CD4-positive, alpha-beta memory T cell (primary cell): ENCODE data around the gene MNS1. TPM values are rescaled to one million over a fixed set of nuclear protein-coding genes. Genes with fewer than 3 reads are reported as not detected.

Experiments
- CTCF ChIA-PET: fragments of 350-600 bp; sonication (Branson Sonifier 250); formaldehyde crosslinking; loops from one replicate; lab custom pipeline; 2021; ENCODE audit warnings: inconsistent platforms; ENCODE audit not compliant: partially characterized antibody; lab: Charles Lee
- POLR2A ChIA-PET: fragments of 350-600 bp; sonication (Branson Sonifier 250); formaldehyde crosslinking; loops from one replicate; lab custom pipeline; 2021; ENCODE audit not compliant: partially characterized antibody; lab: Charles Lee
- DNase-seq, 5 donors: peaks; one replicate each; pipeline versions ENCODE4 v3.0.0 to v3.0.0-alpha.2; 2020 to 2022; ENCODE audit warnings: mixed read lengths in 1 of 5
- H3K27ac ChIP-seq: one replicate; pipeline ENCODE4 v1.7.0; 2013; ENCODE audit warnings: low read depth, low read length
- H3K27me3 ChIP-seq: 2 replicates; pipeline ENCODE4 v1.7.0; 2013; ENCODE audit warnings: mild to moderate bottlenecking, low read length, moderate library complexity; ENCODE audit not compliant: insufficient read depth
- H3K36me3 ChIP-seq: 2 replicates; pipeline ENCODE4 v1.7.0; 2013; ENCODE audit warnings: mild to moderate bottlenecking, low read length, moderate library complexity; ENCODE audit not compliant: insufficient read depth
- H3K4me1 ChIP-seq: 2 replicates; pipeline ENCODE4 v1.7.0; 2013; ENCODE audit warnings: mild to moderate bottlenecking, low read length, moderate library complexity; ENCODE audit not compliant: insufficient read depth
- H3K4me3 ChIP-seq, 2 donors: one replicate each; pipeline ENCODE4 v1.7.0; 2013; ENCODE audit warnings: low read length in 2 of 2, mild to moderate bottlenecking in 1 of 2
- H3K9me3 ChIP-seq, 2 donors: one replicate each; pipeline ENCODE4 v1.7.0; 2013; ENCODE audit warnings: low read length in 2 of 2, control low read depth in 1 of 2; ENCODE audit not compliant: control insufficient read depth in 1 of 2
- H3K27ac Mint-ChIP-seq, 7 donors: one replicate each; pipeline ENCODE4 v1.8.0; 2020 to 2021; ENCODE audit warnings: mixed read lengths in 7 of 7, mild to moderate bottlenecking in 6 of 7, inconsistent platforms in 3 of 7, moderate library complexity in 3 of 7
- H3K27me3 Mint-ChIP-seq, 2 donors: one replicate each; pipeline ENCODE4 v1.8.0; 2020 to 2021; ENCODE audit warnings: mixed read lengths in 2 of 2
- H3K36me3 Mint-ChIP-seq, 2 donors: one replicate each; pipeline ENCODE4 v1.8.0; 2020 to 2021; ENCODE audit warnings: mixed read lengths in 2 of 2, inconsistent platforms in 1 of 2, mild to moderate bottlenecking in 1 of 2
- H3K4me1 Mint-ChIP-seq, 4 donors: one replicate each; pipeline ENCODE4 v1.8.0; 2020 to 2021; ENCODE audit warnings: mixed read lengths in 4 of 4, mild to moderate bottlenecking in 1 of 4
- H3K4me3 Mint-ChIP-seq, 8 donors: one replicate each; pipeline ENCODE4 v1.8.0; 2020 to 2021; ENCODE audit warnings: mixed read lengths in 8 of 8, mild to moderate bottlenecking in 7 of 8, moderate library complexity in 6 of 8, inconsistent platforms in 3 of 8
- H3K9me3 Mint-ChIP-seq, 8 donors: one replicate each; pipeline ENCODE4 v1.8.0; 2020 to 2021; ENCODE audit warnings: mixed read lengths in 8 of 8, mild to moderate bottlenecking in 5 of 8, inconsistent platforms in 3 of 8, moderate library complexity in 1 of 8
- intact Hi-C: fragments of 100-400 bp; cut with micrococcal nuclease; formaldehyde crosslinking; loops from one replicate; pipeline ENCODE4 v1.15.1; 2023
- polyA plus RNA-seq, 2 donors: library from polyadenylated mRNA; unstranded; fragments of 300-500 nt; fragmentation: Illumina TruSeq; gene quantifications; one replicate each; pipeline ENCODE4 v1.2.3, GENCODE V29; 2021
- total RNA-seq, 2 experiments: library from RNA; stranded (reverse); gene quantifications; one replicate each; pipeline ENCODE4 v1.2.3, GENCODE V29; 2021

The MNS1 gene
- total RNA-seq = not detected
- not detected for polyA plus RNA-seq

DNA sequence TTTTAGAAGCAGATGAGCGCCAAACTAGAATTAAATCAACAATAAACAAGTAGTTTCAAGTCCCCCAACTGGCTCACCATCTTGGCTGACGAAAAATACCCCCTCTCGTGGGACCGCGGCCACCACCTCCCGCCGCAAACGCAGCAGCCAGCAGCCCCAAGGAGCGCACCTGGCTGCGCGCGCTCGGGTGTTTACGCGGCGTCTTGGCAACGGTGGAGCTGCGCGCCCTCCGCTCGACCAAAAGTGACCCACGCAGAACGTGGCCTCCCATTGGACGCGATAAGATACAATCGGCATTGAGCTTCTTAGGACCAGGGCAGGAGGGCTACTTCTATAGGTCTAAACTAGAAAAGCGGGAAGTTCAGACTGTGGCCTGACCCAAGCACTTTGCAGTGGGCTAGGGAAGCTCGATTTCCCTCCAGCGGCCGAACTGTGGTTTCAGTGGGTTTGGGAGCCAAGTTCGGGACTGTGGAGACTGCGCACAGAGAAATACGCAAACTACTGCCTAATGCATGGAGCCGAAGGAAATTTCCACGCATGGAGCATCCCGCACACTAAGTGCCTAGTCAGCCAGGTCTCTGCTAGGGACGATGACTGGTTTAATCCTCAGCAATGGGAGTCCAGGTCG, at the start of gene MNS1:
Gene MNS1 (minus strand): TSS at position 245 of the 628 bp plus-strand sequence. CDS start 165 bp downstream, at position 80.
- intact Hi-C loops = no loop called here
- peak within 1 kb of the TSS in 1 of 2 donors; percentile 42 for H3K4me3 ChIP-seq
- no peaks in the 10 kb centered on the region for H3K9me3 Mint-ChIP-seq
- peaks cover 14% of the 10 kb centered on the region for H3K4me1 ChIP-seq
- H3K27me3 ChIP-seq = no peaks in the 10 kb centered on the region
- ChIA-PET POLR2A (no interaction called here), CTCF (no interaction called here)
- peaks cover 17 to 22% (median 19%) of the 10 kb centered on the region in 4 donors for H3K4me1 Mint-ChIP-seq
- H3K27ac Mint-ChIP-seq = peak within 1 kb of the TSS in 2 of 7 donors; percentile 44 to 59
- no peaks in the 10 kb centered on the region for H3K9me3 ChIP-seq
- H3K4me3 Mint-ChIP-seq = peak within 1 kb of the TSS; percentile 53 to 87 (median 72)
- peak; percentile 40 to 62 (median 47) for DNase-seq
- H3K36me3 ChIP-seq = no peaks in the 10 kb centered on the region
- no peak within 1 kb of the TSS for H3K27ac ChIP-seq
- H3K36me3 Mint-ChIP-seq = no peaks in the 10 kb centered on the region
- H3K27me3 Mint-ChIP-seq = peaks cover 15 to 17% of the 10 kb centered on the region in 2 donors

DNA sequence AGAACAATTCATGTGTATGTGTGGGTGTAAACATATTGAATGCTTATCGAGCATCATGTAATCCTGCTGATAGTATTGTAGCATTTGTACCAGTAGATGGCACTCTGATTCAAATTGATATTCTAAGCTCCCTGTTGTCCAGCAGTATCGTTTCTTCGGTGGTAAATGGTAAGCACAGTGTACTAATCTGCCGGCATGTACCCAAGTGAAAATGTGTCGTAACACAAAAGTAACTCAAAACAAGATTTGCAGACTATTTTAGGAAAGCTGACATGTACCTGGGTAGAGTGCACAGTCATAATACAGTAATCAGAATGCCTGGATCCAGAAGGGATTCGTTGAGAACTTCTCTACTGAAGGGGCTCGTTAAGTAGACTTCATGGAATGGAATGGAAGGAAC, 31.7 kb upstream of the MNS1 start:
- no peak overlapping the region for H3K4me3 ChIP-seq
- intact Hi-C loops = loop anchor here (1.0 to 5.0 kb wide), 2 partner anchors 371 to 810 kb away; no protein-coding TSS in a partner anchor
- no peak overlapping the region for H3K27ac Mint-ChIP-seq
- CTCF ChIA-PET = interaction anchor here (0.7 to 7.7 kb wide), 11 partner anchors 27 to 1066 kb away, joined by 3 to 85 read pairs (median 3); partner anchors contain the start of gene TCF12
- H3K4me3 Mint-ChIP-seq = no peak overlapping the region
- H3K27me3 ChIP-seq = no peaks in the 10 kb centered on the region
- H3K36me3 Mint-ChIP-seq = no peaks in the 10 kb centered on the region
- H3K27me3 Mint-ChIP-seq = peaks cover 9 to 16% of the 10 kb centered on the region in 2 donors
- peaks cover 3 to 4% (median 4%) of the 10 kb centered on the region in 4 donors for H3K4me1 Mint-ChIP-seq
- POLR2A ChIA-PET = no interaction called here
- no peaks in the 10 kb centered on the region for H3K9me3 ChIP-seq
- no peaks in the 10 kb centered on the region for H3K9me3 Mint-ChIP-seq
- H3K4me1 ChIP-seq = no peaks in the 10 kb centered on the region
- no peak overlapping the region for H3K27ac ChIP-seq
- peak in 4 of 5 donors; percentile 24 to 41 (median 32) for DNase-seq
- H3K36me3 ChIP-seq = no peaks in the 10 kb centered on the region

- no peak overlapping the region for H3K4me3 ChIP-seq
- intact Hi-C loops = loop anchor here (5.0 kb wide), 1 partner anchor 372 kb away; no protein-coding TSS in a partner anchor
- H3K9me3 ChIP-seq = no peaks in the 10 kb centered on the region
- no peaks in the 10 kb centered on the region for H3K27me3 ChIP-seq
- ChIA-PET CTCF (interaction anchor here (1.1 to 7.7 kb wide), 6 partner anchors 13 to 1033 kb away, joined by 3 to 85 read pairs (median 9); no protein-coding TSS in a partner anchor), POLR2A (no interaction called here)
- H3K27ac ChIP-seq = no peak overlapping the region
- no peaks in the 10 kb centered on the region for H3K4me1 ChIP-seq
- H3K36me3 Mint-ChIP-seq = no peaks in the 10 kb centered on the region
- H3K9me3 Mint-ChIP-seq = no peaks in the 10 kb centered on the region
- H3K27ac Mint-ChIP-seq = no peak overlapping the region
- DNase-seq = no peak
- peaks cover 9 to 16% of the 10 kb centered on the region in 2 donors for H3K27me3 Mint-ChIP-seq
- H3K4me3 Mint-ChIP-seq = no peak overlapping the region
- H3K4me1 Mint-ChIP-seq = peaks cover 3 to 4% (median 4%) of the 10 kb centered on the region in 4 donors
- H3K36me3 ChIP-seq = no peaks in the 10 kb centered on the region
Measured at GRCh38 chr15:56495533-56495932, 30.6 kb upstream of the MNS1 start.

GRCh38 chr15:56495053-56495452, 30.1 kb upstream of the MNS1 start:
- Histone ChIP-seq H3K27me3 (no peaks in the 10 kb centered on the region), H3K36me3 (no peaks in the 10 kb centered on the region), H3K27ac (no peak overlapping the region), H3K4me1 (no peaks in the 10 kb centered on the region), H3K9me3 (no peaks in the 10 kb centered on the region), H3K4me3 (no peak overlapping the region)
- Mint-ChIP-seq H3K4me1 (peaks cover 3 to 4% (median 4%) of the 10 kb centered on the region in 4 donors), H3K36me3 (no peaks in the 10 kb centered on the region), H3K27ac (no peak overlapping the region), H3K27me3 (peaks cover 9 to 14% of the 10 kb centered on the region in 2 donors), H3K4me3 (no peak overlapping the region), H3K9me3 (no peaks in the 10 kb centered on the region)
- intact Hi-C loops = loop anchor here (5.0 kb wide), 1 partner anchor 372 kb away; no protein-coding TSS in a partner anchor
- CTCF ChIA-PET = interaction anchor here (1.1 to 7.7 kb wide), 6 partner anchors 12 to 1033 kb away, joined by 3 to 85 read pairs (median 7); no protein-coding TSS in a partner anchor
- no peak for DNase-seq
- POLR2A ChIA-PET = no interaction called here

DNA sequence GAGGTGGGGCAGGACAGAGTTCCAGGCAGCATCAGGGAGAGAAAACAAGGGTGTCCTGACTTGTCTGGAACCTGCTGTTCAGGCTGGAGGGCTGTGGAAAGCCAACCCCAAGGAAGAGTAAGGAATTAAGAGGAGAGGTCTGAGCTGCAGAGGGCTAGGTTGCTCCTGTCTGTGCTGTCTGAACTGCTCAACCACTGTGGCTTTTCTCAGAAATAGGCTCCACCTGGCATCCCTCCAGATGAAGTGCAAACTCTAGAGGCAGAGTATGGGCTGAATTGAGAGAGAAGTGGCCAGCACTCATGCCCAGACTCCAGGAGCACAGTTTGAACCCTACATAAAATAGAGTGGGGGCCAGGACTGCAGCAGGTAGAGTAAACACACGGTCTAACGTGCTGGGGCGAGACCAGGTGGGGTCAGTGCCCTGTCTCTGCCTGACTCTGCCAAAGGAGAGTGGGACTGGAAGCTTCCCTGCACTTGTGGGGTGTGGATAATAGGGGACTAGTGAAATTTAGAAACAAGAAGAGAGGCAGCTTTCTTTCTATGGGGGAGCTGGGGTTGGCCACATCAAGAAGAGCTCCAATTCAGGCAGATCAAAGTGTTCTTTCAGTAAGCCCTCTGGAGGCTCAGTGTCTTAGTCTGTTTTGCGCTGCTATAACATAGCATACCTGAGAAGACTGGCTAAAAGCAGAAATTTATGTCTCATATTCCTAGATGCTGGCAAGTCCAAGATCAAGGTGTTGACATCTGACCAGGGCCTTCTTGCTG, 28.0 kb upstream of the MNS1 start:
- H3K27ac Mint-ChIP-seq = peak overlapping the region in 1 of 7 donors; percentile 32

GRCh38 chr15:56492236-56492635, 27.3 kb upstream of the MNS1 start:
- Mint-ChIP-seq H3K9me3 (no peaks in the 10 kb centered on the region), H3K27me3 (peaks cover 7 to 9% of the 10 kb centered on the region in 2 donors), H3K27ac (no peak overlapping the region), H3K4me3 (no peak overlapping the region), H3K4me1 (peaks cover 3 to 4% (median 4%) of the 10 kb centered on the region in 4 donors), H3K36me3 (no peaks in the 10 kb centered on the region)
- Histone ChIP-seq H3K36me3 (no peaks in the 10 kb centered on the region), H3K27ac (no peak overlapping the region), H3K9me3 (no peaks in the 10 kb centered on the region), H3K4me1 (no peaks in the 10 kb centered on the region), H3K27me3 (no peaks in the 10 kb centered on the region), H3K4me3 (no peak overlapping the region)
- POLR2A ChIA-PET = no interaction called here
- CTCF ChIA-PET = interaction anchor here (2.9 to 7.7 kb wide), 3 partner anchors 721 to 1036 kb away, joined by 11 to 85 read pairs (median 36); no protein-coding TSS in a partner anchor
- no peak for DNase-seq
- intact Hi-C loops = no loop called here

More for the DNA sequence above, 28.0 kb upstream of the MNS1 start:
- ChIA-PET CTCF (interaction anchor here (0.9 to 7.7 kb wide), 5 partner anchors 11 to 1049 kb away, joined by 3 to 85 read pairs (median 11); no protein-coding TSS in a partner anchor), POLR2A (no interaction called here)
- H3K4me1 ChIP-seq = no peaks in the 10 kb centered on the region
- H3K27ac ChIP-seq = no peak overlapping the region
- no peak for DNase-seq
- intact Hi-C loops = no loop called here
- Mint-ChIP-seq H3K4me3 (no peak overlapping the region), H3K36me3 (no peaks in the 10 kb centered on the region), H3K4me1 (peaks cover 3 to 4% (median 4%) of the 10 kb centered on the region in 4 donors), H3K27me3 (peaks cover 8 to 9% of the 10 kb centered on the region in 2 donors), H3K9me3 (no peaks in the 10 kb centered on the region)
- H3K27me3 ChIP-seq = no peaks in the 10 kb centered on the region
- no peaks in the 10 kb centered on the region for H3K9me3 ChIP-seq
- no peak overlapping the region for H3K4me3 ChIP-seq
- no peaks in the 10 kb centered on the region for H3K36me3 ChIP-seq
